Stomach (tissue), 9 donors: ENCODE data around the gene ZNF827. TPM values are rescaled to one million over a fixed set of nuclear protein-coding genes. Genes with fewer than 3 reads are reported as not detected.
"Not testable (repeated sequence)": the region's sequence is repeated elsewhere in the genome, so short reads cannot be mapped to it uniquely, and the experiment has no call there.

Experiments used
- DNase-seq, 2 donors: peaks; one replicate each; pipeline versions ENCODE4 v3.0.0 to v3.0.0-alpha.2; 2013 to 2019
- H3K27ac ChIP-seq, 5 donors: fragments of 200-600 bp in 4 of 5; sonication (generic) in 4 of 5; one replicate each; pipeline ENCODE4 v1.5.1; 2013 to 2019; ENCODE audit warnings: mild to moderate bottlenecking in 1 of 5, moderate library complexity in 1 of 5
- H3K27me3 ChIP-seq, 3 donors: fragments of 200-600 bp; sonication (generic); one replicate each; pipeline ENCODE4 v1.5.1; 2017 to 2019; ENCODE audit warnings: mixed run types in 1 of 3
- H3K36me3 ChIP-seq, 4 donors: fragments of 200-600 bp; sonication (generic); 1 replicate in 3 of 4; 2 replicates in 1 of 4; pipeline ENCODE4 v1.5.1; 2016 to 2019
- H3K4me1 ChIP-seq, 4 donors: fragments of 200-600 bp; sonication (generic); one replicate each; pipeline ENCODE4 v1.5.1; 2016 to 2019
- H3K4me3 ChIP-seq, 4 donors: fragments of 200-600 bp; sonication (generic) in 3 of 4; one replicate each; pipeline ENCODE4 v1.5.1; 2016 to 2019; ENCODE audit warnings: mild to moderate bottlenecking in 1 of 4
- H3K9me3 ChIP-seq, 4 donors: fragments of 200-600 bp; sonication (generic); one replicate each; pipeline ENCODE4 v1.5.1; 2016 to 2019
- EP300 ChIP-seq: sonication (generic); formaldehyde crosslinking; IDR thresholded peaks from one replicate; pipeline ENCODE4 v1.6.1; 2017; ENCODE audit warnings: antibody characterized with exemption
- POLR2A ChIP-seq, 4 donors: fragments of 450-650 bp; IDR thresholded peaks; one replicate each; pipeline ENCODE4 v1.6.1; 2016; ENCODE audit warnings: antibody characterized with exemption in 4 of 4, control low read depth in 2 of 4, mild to moderate bottlenecking in 1 of 4, moderate library complexity in 1 of 4
- POLR2AphosphoS5 ChIP-seq, 3 donors: sonication (generic); formaldehyde crosslinking; IDR thresholded peaks; one replicate each; pipeline ENCODE4 v1.6.1; 2016; ENCODE audit warnings: antibody characterized with exemption in 3 of 3
- whole genome bisulfite sequencing, 5 donors: extraction: QIAGEN DNeasy Blood & Tissue Kit in 3 of 5; methylation state at CpG; one replicate each; pipeline versions ENCODE4 v1.1.5 to v1.1.7; 2013 to 2018; 5-methylcytosine and 5-hydroxymethylcytosine counted together
- intact Hi-C: fragments of 100-400 bp; cut with DNase I; formaldehyde crosslinking; loops from one replicate; pipeline ENCODE4 v1.15.1; 2023; ENCODE audit warnings: low total_unique reads
- polyA plus RNA-seq, 3 donors: library from polyadenylated mRNA; stranded (reverse); fragments of 200-250 nt; gene quantifications; one replicate each; pipeline ENCODE4 v1.2.3, GENCODE V29; 2013
- total RNA-seq, 5 donors: library from RNA; depleted of rRNA; stranded (reverse); fragments of >200 nt; gene quantifications; one replicate each; pipeline versions ENCODE4 v1.1.0 to v1.2.3, GENCODE V29; 2014 to 2016
- TF ChIP-seq, protein P1 (sequence below), 7 experiments: fragments of 450-650 bp in 4 of 7; fragments of 200-600 bp in 3 of 7; sonication (generic) in 3 of 7; IDR thresholded peaks; one replicate each; pipeline ENCODE4 v1.5.1; 2016 to 2019; ENCODE audit warnings: antibody characterized with exemption in 7 of 7, control low read depth in 2 of 7, mild to moderate bottlenecking in 1 of 7
- donor health status: healthy with polysubstance abuse.
- donor health status: Bipolar disorder and iron deficiency.
- donor health status: healthy.

ZNF827 gene
- total and polyA plus RNA-seq, 8 donors = 1.7 to 109 (median 13.5) TPM

DNA sequence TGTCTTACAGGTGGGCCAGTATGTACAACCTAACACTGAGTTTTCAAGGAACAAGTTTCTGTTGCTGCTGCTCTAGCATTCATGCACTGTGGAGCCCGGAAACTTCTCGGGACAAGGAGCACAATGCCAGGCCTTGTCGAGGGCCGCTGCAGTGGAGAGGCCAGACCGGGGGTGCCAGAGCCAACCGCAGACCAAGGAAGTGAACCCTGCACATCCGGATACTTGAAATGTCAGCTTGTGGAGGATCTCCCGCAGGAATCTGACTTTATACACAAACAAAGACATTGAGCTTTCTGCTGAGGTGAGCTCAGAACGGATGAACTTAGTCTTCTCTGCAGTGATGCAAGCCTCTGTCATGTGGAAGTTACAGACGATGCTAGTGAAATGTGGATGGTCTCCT is 99.5 kb downstream of the ZNF827 start:
- Histone ChIP-seq H3K9me3 (no peaks in the 10 kb centered on the region), H3K4me3 (no peak overlapping the region), H3K4me1 (no peaks in the 10 kb centered on the region), H3K27ac (no peak overlapping the region), H3K27me3 (no peaks in the 10 kb centered on the region), H3K36me3 (peaks cover 0 to 16% (median 9%) of the 10 kb centered on the region in 4 donors)
- 89 to 91% (median 90%) methylated on average over 10 of the region's 10 CpGs for WGBS, 5 donors
- TF ChIP-seq EP300 = no peak
- TF ChIP-seq, protein P1, sequence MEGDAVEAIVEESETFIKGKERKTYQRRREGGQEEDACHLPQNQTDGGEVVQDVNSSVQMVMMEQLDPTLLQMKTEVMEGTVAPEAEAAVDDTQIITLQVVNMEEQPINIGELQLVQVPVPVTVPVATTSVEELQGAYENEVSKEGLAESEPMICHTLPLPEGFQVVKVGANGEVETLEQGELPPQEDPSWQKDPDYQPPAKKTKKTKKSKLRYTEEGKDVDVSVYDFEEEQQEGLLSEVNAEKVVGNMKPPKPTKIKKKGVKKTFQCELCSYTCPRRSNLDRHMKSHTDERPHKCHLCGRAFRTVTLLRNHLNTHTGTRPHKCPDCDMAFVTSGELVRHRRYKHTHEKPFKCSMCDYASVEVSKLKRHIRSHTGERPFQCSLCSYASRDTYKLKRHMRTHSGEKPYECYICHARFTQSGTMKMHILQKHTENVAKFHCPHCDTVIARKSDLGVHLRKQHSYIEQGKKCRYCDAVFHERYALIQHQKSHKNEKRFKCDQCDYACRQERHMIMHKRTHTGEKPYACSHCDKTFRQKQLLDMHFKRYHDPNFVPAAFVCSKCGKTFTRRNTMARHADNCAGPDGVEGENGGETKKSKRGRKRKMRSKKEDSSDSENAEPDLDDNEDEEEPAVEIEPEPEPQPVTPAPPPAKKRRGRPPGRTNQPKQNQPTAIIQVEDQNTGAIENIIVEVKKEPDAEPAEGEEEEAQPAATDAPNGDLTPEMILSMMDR (IDR thresholded peaks at IDR 0.05) = no peak
- no peak for TF ChIP-seq POLR2AphosphoS5 (IDR thresholded peaks at IDR 0.05)
- no peak for TF ChIP-seq POLR2A (IDR thresholded peaks at IDR 0.05)
- DNase-seq = no peak
- intact Hi-C loops = no loop called here

DNA sequence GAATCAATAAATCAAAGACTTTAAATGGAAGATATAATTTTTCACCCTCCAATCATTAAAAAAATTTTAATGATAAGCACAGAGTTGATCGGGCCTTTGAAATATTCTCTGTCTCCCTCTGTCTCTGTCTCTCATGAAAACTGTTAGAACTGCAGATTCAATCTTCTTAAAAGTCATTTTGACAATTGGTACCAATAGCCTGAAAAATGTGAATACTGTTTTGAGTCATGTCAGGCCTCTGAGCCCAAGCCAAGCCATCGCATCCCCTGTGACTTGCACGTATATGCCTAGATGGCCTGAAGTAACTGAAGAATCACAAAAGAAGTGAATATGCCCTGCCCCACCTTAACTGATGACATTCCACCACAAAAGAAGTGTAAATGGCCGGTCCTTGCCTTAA is 106.2 kb downstream of the ZNF827 start:
- H3K36me3 ChIP-seq = peaks cover 0 to 23% (median 0%) of the 10 kb centered on the region in 4 donors
- H3K27ac ChIP-seq, H3K4me1 ChIP-seq, DNase-seq, intact Hi-C loops, H3K9me3 ChIP-seq, H3K4me3 ChIP-seq, H3K27me3 ChIP-seq: not testable (repeated sequence)
- WGBS, 5 donors = 87 to 91% (median 89%) methylated on average over 4 of the region's 4 CpGs

DNA sequence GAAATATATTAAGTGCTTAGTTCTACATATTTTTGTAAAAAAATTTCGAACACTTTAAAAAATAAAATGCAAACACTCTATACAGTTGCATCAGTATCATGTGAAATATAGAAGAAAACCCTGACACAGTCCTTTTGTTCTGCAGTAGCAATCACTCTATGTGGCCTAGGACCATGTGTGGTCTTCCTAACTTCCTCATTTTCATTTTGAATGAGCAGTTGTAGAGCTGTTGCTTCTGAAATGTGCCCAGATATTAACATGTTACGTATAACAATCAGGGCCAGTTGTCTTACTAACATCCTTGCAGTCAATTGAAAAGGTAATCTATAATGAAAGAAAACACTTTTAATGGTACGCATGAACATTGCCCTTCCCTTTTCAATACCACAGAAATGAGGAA is 107.9 kb downstream of the ZNF827 start:
- peaks cover 0 to 31% (median 0%) of the 10 kb centered on the region in 4 donors for H3K36me3 ChIP-seq
- no peak for TF ChIP-seq POLR2AphosphoS5 (IDR thresholded peaks at IDR 0.05)
- no peak for TF ChIP-seq EP300
- H3K9me3 ChIP-seq = no peaks in the 10 kb centered on the region
- H3K27me3 ChIP-seq = no peaks in the 10 kb centered on the region
- DNase-seq = no peak
- H3K4me1 ChIP-seq = no peaks in the 10 kb centered on the region
- WGBS, 5 donors = 81 to 89% (median 85%) methylated on average over 3 of the region's 3 CpGs
- no peak overlapping the region for H3K4me3 ChIP-seq
- intact Hi-C loops = no loop called here
- no peak overlapping the region for H3K27ac ChIP-seq

DNA sequence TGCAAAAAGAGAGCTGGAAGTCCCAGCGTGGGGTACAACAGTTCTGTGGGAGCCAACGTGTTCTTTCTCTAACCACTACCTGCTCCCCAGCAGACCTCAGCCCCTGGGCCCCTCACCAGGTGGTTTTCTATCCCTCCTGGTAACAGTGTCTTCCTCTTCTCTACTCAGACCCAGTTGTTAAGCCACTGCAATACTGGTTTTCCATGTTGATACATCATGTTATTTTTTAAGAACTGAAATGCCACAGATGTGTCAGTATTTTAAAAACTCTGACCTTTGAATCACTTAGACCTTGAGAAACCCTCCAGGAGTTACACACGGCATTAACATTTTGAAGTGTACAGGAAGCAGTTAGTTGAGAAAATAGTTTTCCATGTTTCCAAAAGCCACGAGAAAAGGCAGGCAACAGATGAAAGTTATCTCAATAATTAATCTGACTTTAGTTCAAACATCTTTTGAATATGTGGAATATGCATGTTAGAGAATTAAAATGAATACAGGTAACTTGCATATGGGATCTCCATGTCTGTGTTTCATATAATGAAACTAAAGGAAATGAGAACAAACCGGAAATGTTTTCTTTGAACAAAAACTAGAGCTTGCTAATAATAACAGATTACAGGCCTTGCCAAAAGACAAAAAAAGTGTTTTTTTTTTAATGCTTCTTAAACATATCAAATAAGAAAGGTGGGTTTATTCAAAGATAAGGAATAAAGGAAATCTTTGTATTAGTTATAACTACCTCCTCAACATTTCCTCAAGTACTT is 108.8 kb downstream of the ZNF827 start:
- 45 to 60% (median 56%) methylated on average over 5 of the region's 5 CpGs for WGBS, 5 donors
- no peaks in the 10 kb centered on the region for H3K4me1 ChIP-seq
- H3K4me3 ChIP-seq = no peak overlapping the region
- no peak overlapping the region for H3K27ac ChIP-seq
- intact Hi-C loops = no loop called here
- TF ChIP-seq POLR2A (IDR thresholded peaks at IDR 0.05) = no peak
- no peak for TF ChIP-seq POLR2AphosphoS5 (IDR thresholded peaks at IDR 0.05)
- no peak for TF ChIP-seq EP300
- TF ChIP-seq, protein P1 (IDR thresholded peaks at IDR 0.05) = no peak
- peaks cover 0 to 40% (median 7%) of the 10 kb centered on the region in 4 donors for H3K36me3 ChIP-seq
- no peaks in the 10 kb centered on the region for H3K27me3 ChIP-seq
- no peaks in the 10 kb centered on the region for H3K9me3 ChIP-seq
- no peak for DNase-seq

DNA sequence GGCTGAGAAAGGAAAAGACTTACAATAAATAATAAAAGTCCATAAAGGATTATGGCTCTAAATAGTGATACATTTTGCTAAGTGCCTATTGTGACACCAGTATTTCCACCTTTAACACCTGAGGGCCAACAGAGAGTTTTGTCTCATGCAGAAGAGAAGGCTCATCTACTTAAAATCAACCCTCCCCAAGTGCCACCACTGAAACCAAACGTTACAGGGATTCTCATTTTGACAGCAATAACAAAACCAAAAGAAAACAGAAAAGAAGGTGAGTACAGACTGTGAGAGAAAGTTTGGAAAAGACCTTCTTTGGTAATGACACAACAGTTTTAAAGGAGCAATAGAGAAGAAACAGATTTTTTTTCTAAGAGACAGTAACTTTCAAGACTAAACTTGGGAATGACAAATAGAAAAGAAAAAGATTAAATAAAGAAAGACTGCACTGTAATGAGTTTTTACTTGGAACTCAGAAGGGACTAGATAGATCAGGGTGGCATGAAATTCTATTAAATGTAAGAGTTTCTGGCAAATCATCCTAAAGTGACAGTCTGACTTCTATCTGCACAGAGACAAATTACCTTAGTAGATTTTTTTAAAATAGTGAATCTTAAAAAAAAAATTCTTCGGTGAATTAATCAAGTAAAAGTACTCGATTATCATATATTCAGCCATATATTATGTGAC is 109.7 kb downstream of the ZNF827 start:
- no peaks in the 10 kb centered on the region for H3K9me3 ChIP-seq
- peaks cover 0 to 40% (median 7%) of the 10 kb centered on the region in 4 donors for H3K36me3 ChIP-seq
- H3K27me3 ChIP-seq = no peaks in the 10 kb centered on the region
- intact Hi-C loops = no loop called here
- TF ChIP-seq, protein P1 (IDR thresholded peaks at IDR 0.05) = no peak
- TF ChIP-seq POLR2AphosphoS5 (IDR thresholded peaks at IDR 0.05) (no peak), POLR2A (IDR thresholded peaks at IDR 0.05) (no peak), EP300 (no peak)
- no peak overlapping the region for H3K4me3 ChIP-seq
- H3K4me1 ChIP-seq = no peaks in the 10 kb centered on the region
- no peak overlapping the region for H3K27ac ChIP-seq
- no peak for DNase-seq
- WGBS, 5 donors = 73 to 84% (median 79%) methylated on average over 3 of the region's 3 CpGs
